WTC11 (cell line): Measurements from ENCODE around the gene OTUD4. TPM values are rescaled to one million over a fixed set of nuclear protein-coding genes. Genes with fewer than 3 reads are reported as not detected.

Experiments
- ATAC-seq: fragments of 200-7000 bp; cut with Tn5 transposase; 2 replicates; pipeline ENCODE4 v1.10.0; 2021; ENCODE audit warnings: mild to moderate bottlenecking, moderate library complexity
- CTCF ChIA-PET: fragments of 300-600 bp; sonication (Branson Sonifier 250); formaldehyde crosslinking; loops from one replicate; lab custom pipeline; 2021; ENCODE audit warnings: antibody characterized with exemption; lab: Charles Lee
- POLR2A ChIA-PET: fragments of 350-600 bp; sonication (Branson Sonifier 250); formaldehyde crosslinking; loops from one replicate; lab custom pipeline; 2021; ENCODE audit warnings: antibody characterized with exemption; lab: Charles Lee
- DNase-seq: peaks from one replicate; pipeline ENCODE4 v3.0.0; 2021; ENCODE audit warnings: low spot score
- H3K27ac Mint-ChIP-seq: 2 replicates; pipeline ENCODE4 v1.8.0; 2021; ENCODE audit warnings: mixed read lengths
- H3K27me3 Mint-ChIP-seq: 2 replicates; pipeline ENCODE4 v1.8.0; 2021; ENCODE audit warnings: low read depth, mild to moderate bottlenecking, moderate library complexity, mixed read lengths
- H3K36me3 Mint-ChIP-seq: 2 replicates; pipeline ENCODE4 v1.8.0; 2021; ENCODE audit warnings: mixed read lengths
- H3K4me1 Mint-ChIP-seq: 2 replicates; pipeline ENCODE4 v1.8.0; 2022; ENCODE audit warnings: mixed read lengths
- H3K4me3 Mint-ChIP-seq: 2 replicates; pipeline ENCODE4 v1.8.0; 2021; ENCODE audit warnings: mild to moderate bottlenecking, moderate library complexity, mixed read lengths
- H3K9me3 Mint-ChIP-seq: 2 replicates; pipeline ENCODE4 v1.8.0; 2021; ENCODE audit warnings: mixed read lengths
- ARID4B ChIP-seq: sonication (generic); formaldehyde crosslinking; IDR thresholded peaks from 2 replicates; pipeline ENCODE4 v1.8.0; 2023; ENCODE audit warnings: missing genetic modification reagents, mild to moderate bottlenecking, borderline replicate concordance
- ATF3 ChIP-seq: sonication (generic); formaldehyde crosslinking; conservative IDR thresholded peaks from 2 replicates; pipeline ENCODE4 v1.8.1; 2022; ENCODE audit warnings: mild to moderate bottlenecking, missing genetic modification reagents
- CTCF ChIP-seq: fragments of 200-600 bp; IDR thresholded peaks from 2 replicates; pipeline ENCODE4 v1.8.0; 2022; ENCODE audit warnings: antibody characterized with exemption
- E2F1 ChIP-seq: sonication (generic); formaldehyde crosslinking; IDR thresholded peaks from 2 replicates; pipeline ENCODE4 v1.8.0; 2022; ENCODE audit warnings: mild to moderate bottlenecking, missing genetic modification reagents
- EMX1 ChIP-seq: fragments of 250-450 bp; sonication (Bioruptor Pico); IDR thresholded peaks from 2 replicates; pipeline ENCODE4 v1.8.0; 2021; ENCODE audit warnings: mild to moderate bottlenecking
- FOXJ3 ChIP-seq: sonication (generic); formaldehyde crosslinking; IDR thresholded peaks from 2 replicates; pipeline ENCODE4 v1.9.0; 2021; ENCODE audit warnings: missing genetic modification reagents, mild to moderate bottlenecking, borderline replicate concordance
- HMGXB4 ChIP-seq: sonication (generic); formaldehyde crosslinking; IDR thresholded peaks from 2 replicates; pipeline ENCODE4 v1.8.1; 2023; ENCODE audit warnings: mild to moderate bottlenecking, moderate library complexity, missing genetic modification reagents
- KAT7 ChIP-seq: sonication (generic); formaldehyde crosslinking; IDR thresholded peaks from 2 replicates; pipeline ENCODE4 v1.8.1; 2023; ENCODE audit warnings: missing genetic modification reagents, mild to moderate bottlenecking, borderline replicate concordance
- MXD4 ChIP-seq: fragments of 250-450 bp; sonication (Bioruptor Pico); IDR thresholded peaks from 2 replicates; pipeline ENCODE4 v1.8.0; 2021; ENCODE audit warnings: mild to moderate bottlenecking, moderate library complexity, borderline replicate concordance
- MYBL2 ChIP-seq: sonication (generic); formaldehyde crosslinking; IDR thresholded peaks from 2 replicates; pipeline ENCODE4 v1.8.1; 2023; ENCODE audit warnings: mild to moderate bottlenecking, moderate library complexity, missing genetic modification reagents
- NFATC4 ChIP-seq: fragments of 250-450 bp; sonication (Bioruptor Pico); IDR thresholded peaks from 2 replicates; pipeline ENCODE4 v1.9.0; 2021; ENCODE audit warnings: mild to moderate bottlenecking
- NR3C1 ChIP-seq: sonication (generic); formaldehyde crosslinking; conservative IDR thresholded peaks from 2 replicates; pipeline ENCODE4 v1.8.1; 2023; ENCODE audit warnings: low read depth, mild to moderate bottlenecking, missing genetic modification reagents
- RELA ChIP-seq: sonication (generic); formaldehyde crosslinking; IDR thresholded peaks from 2 replicates; pipeline ENCODE4 v1.8.1; 2022; ENCODE audit warnings: missing genetic modification reagents, mild to moderate bottlenecking, borderline replicate concordance
- SMAD3 ChIP-seq: sonication (generic); formaldehyde crosslinking; IDR thresholded peaks from 2 replicates; pipeline ENCODE4 v1.8.0; 2022; ENCODE audit warnings: missing genetic modification reagents, mild to moderate bottlenecking, borderline replicate concordance
- SMAD4 ChIP-seq: sonication (generic); formaldehyde crosslinking; IDR thresholded peaks from 2 replicates; pipeline ENCODE4 v1.8.0; 2022; ENCODE audit warnings: mild to moderate bottlenecking, missing genetic modification reagents
- ZNF121 ChIP-seq: sonication (generic); formaldehyde crosslinking; IDR thresholded peaks from 2 replicates; pipeline ENCODE4 v1.8.0; 2023; ENCODE audit warnings: missing genetic modification reagents
- ZNF219 ChIP-seq: sonication (generic); formaldehyde crosslinking; IDR thresholded peaks from 2 replicates; pipeline ENCODE4 v1.8.0; 2023; ENCODE audit warnings: missing genetic modification reagents, mild to moderate bottlenecking, borderline replicate concordance
- ZNF317 ChIP-seq: sonication (generic); formaldehyde crosslinking; IDR thresholded peaks from 2 replicates; pipeline ENCODE4 v1.8.1; 2023; ENCODE audit warnings: low read depth, mild to moderate bottlenecking, moderate library complexity, missing genetic modification reagents, borderline replicate concordance
- ZSCAN18 ChIP-seq: fragments of 250-450 bp; sonication (Bioruptor Pico); IDR thresholded peaks from 2 replicates; pipeline ENCODE4 v2.1.2; 2022; ENCODE audit warnings: mild to moderate bottlenecking, moderate library complexity
- total RNA-seq: library from RNA; stranded (reverse); gene quantifications from 3 replicates; pipeline ENCODE4 v1.2.3, GENCODE V29; 2021

OTUD4 gene
- total RNA-seq, 1 experiment from 2014 or later = 44.6 TPM

- TF ChIP-seq ARID4B (CRISPR knock-in tag) = no peak
Measured at GRCh38 chr4:145130788-145131399, 49.5 kb downstream of the OTUD4 start (continued).

GRCh38 chr4:145130130-145130529 lies 50.3 kb downstream of the OTUD4 start:
- TF ChIP-seq ZNF219 (CRISPR knock-in tag) (no peak), SMAD4 (CRISPR knock-in tag) (no peak), MYBL2 (CRISPR knock-in tag) (no peak), ATF3 (CRISPR knock-in tag) (no peak), RELA (CRISPR knock-in tag) (no peak), NFATC4 (no peak)
- H3K27ac Mint-ChIP-seq = peak overlapping the region; percentile 34; the same call in 1 of the 2 replicates
- H3K4me1 Mint-ChIP-seq = no peaks in the 10 kb centered on the region
- DNase-seq (no peak), ATAC-seq (no peak)
- CTCF ChIA-PET = no interaction called here
- no peak overlapping the region for H3K4me3 Mint-ChIP-seq
- POLR2A ChIA-PET = no interaction called here
- H3K27me3 Mint-ChIP-seq = no peaks in the 10 kb centered on the region
- H3K36me3 Mint-ChIP-seq = peaks cover 30% of the 10 kb centered on the region
- H3K9me3 Mint-ChIP-seq = no peaks in the 10 kb centered on the region

GRCh38 chr4:145125396-145125795 lies 55.0 kb downstream of the OTUD4 start:
- no peak for DNase-seq
- peaks cover 60% of the 10 kb centered on the region for H3K36me3 Mint-ChIP-seq
- ATAC-seq = no peak
- H3K27me3 Mint-ChIP-seq = no peaks in the 10 kb centered on the region
- ChIA-PET POLR2A (no interaction called here), CTCF (no interaction called here)
- no peaks in the 10 kb centered on the region for H3K4me1 Mint-ChIP-seq
- H3K27ac Mint-ChIP-seq = no peak overlapping the region
- TF ChIP-seq EMX1 (CRISPR knock-in tag) = no peak
- TF ChIP-seq ZNF121 (CRISPR knock-in tag) = no peak
- no peak for TF ChIP-seq SMAD3 (CRISPR knock-in tag)
- TF ChIP-seq MXD4 (CRISPR knock-in tag) = no peak
- no peak for TF ChIP-seq E2F1 (CRISPR knock-in tag)
- no peak for TF ChIP-seq ZSCAN18
- TF ChIP-seq ZNF317 = no peak
- TF ChIP-seq, all 79 proteins: peak for 0
- no peaks in the 10 kb centered on the region for H3K9me3 Mint-ChIP-seq
- no peak overlapping the region for H3K4me3 Mint-ChIP-seq

GRCh38 chr4:145108128-145108527 lies 72.3 kb downstream of the OTUD4 start:
- POLR2A ChIA-PET = no interaction called here
- CTCF ChIA-PET = no interaction called here
- Mint-ChIP-seq H3K36me3 (peaks cover 66% of the 10 kb centered on the region), H3K9me3 (no peaks in the 10 kb centered on the region), H3K4me1 (no peaks in the 10 kb centered on the region), H3K4me3 (no peak overlapping the region), H3K27ac (no peak overlapping the region), H3K27me3 (no peaks in the 10 kb centered on the region)
- no peak for ATAC-seq
- DNase-seq = no peak
- TF ChIP-seq HMGXB4 (CRISPR knock-in tag) (no peak), MYBL2 (CRISPR knock-in tag) (no peak), FOXJ3 (no peak), CTCF (no peak), NR3C1 (CRISPR knock-in tag) (no peak), KAT7 (CRISPR knock-in tag) (no peak)
